ENCODE measurements around the gene CASD1.
A peak's percentile ranks its signal among the peaks of the same experiment; 100 is the strongest.

CASD1 gene

DNA sequence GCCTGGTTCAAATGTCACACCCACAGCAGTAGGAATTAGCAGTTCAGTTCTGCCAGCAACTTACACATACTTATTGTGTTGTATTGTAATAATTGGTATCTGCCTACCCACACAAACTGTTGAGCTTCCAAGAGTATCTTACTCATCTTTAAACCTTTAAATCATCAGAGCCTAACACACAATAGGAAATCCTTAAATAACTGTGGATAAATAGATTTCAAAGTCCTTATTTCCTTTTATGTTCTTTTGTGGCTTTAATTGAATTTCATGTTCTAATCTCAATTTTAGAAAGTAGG is 3.9 kb downstream of the CASD1 start:
- Histone ChIP-seq H3K4me3 (ENCODE audit: low read length) (peak overlapping the region; percentile 46), H3K9me2 (replicated peaks; ENCODE audit: control insufficient read depth, low read length) (no peaks in the 10 kb centered on the region), H3K27ac (ENCODE audit: low read depth, low read length) (no peak overlapping the region), H3K36me3 (ENCODE audit: control insufficient read depth, low read length) (peaks cover 42% of the 10 kb centered on the region), H3K9me3 (ENCODE audit: control insufficient read depth, insufficient read depth, low read length) (no peaks in the 10 kb centered on the region), H3K4me1 (ENCODE audit: control insufficient read depth, low read length) (peaks cover 61% of the 10 kb centered on the region), H3K27me3 (ENCODE audit: control insufficient read depth, low read length) (no peaks in the 10 kb centered on the region), H4K20me1 (ENCODE audit: control insufficient read depth, insufficient read depth, low read depth, low read length) (no peaks in the 10 kb centered on the region), H3K4me2 (ENCODE audit: low read length) (peak overlapping the region; percentile 99), H3K79me2 (ENCODE audit: control insufficient read depth, low read length) (peaks cover 87% of the 10 kb centered on the region), H3F3A (ENCODE audit: control insufficient read depth, insufficient read depth) (peaks cover 7% of the 10 kb centered on the region; the same call in 1 of the 2 replicates)
- TF ChIP-seq EZH2phosphoT487 (IDR thresholded peaks at IDR 0.05; ENCODE audit: borderline replicate concordance, low read length) = no peak

DNA sequence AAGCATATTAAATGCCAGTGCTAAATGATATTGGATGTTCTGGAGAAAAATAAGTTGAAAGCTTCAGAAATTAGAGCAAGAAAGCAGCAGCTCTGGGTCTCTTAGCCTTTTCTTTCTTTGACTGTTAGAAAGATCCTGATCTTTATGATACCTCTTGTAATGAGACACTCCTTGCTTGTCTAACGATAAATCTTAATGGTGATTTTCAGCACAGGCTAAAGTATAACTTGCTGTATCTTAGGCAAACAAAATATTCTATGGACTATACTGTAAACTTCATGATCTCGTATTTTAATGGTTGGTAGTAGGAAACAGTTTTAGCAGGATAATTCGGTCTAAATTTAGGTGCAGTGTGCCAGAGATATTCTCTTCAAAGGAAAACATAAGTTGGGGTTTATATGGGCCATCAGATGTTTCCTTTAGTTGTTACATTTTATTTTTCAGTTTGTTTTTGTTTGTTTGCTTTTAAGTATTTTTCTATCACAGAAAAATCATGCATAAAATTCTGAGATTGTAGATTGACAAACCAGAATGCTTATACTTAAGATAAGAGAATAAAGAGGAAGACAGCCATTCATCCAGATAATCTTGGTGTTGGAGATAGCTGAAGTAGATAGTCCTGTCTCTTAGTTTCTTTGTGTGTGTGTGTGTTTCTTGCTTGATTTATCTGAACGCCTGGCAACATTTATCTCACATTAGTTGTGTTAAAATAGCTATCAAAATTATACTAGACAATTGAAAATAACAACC is 4.7 kb downstream of the CASD1 start:
- Histone ChIP-seq H3K27me3 (ENCODE audit: control insufficient read depth, low read length) (no peaks in the 10 kb centered on the region), H3K27ac (ENCODE audit: low read depth, low read length) (peak overlapping the region; percentile 1; the same call in 1 of the 2 replicates), H3K4me1 (ENCODE audit: control insufficient read depth, low read length) (peaks cover 55% of the 10 kb centered on the region), H3F3A (ENCODE audit: control insufficient read depth, insufficient read depth) (peaks cover 7% of the 10 kb centered on the region; the same call in 1 of the 2 replicates), H3K4me3 (ENCODE audit: low read length) (peak overlapping the region; percentile 50), H3K79me2 (ENCODE audit: control insufficient read depth, low read length) (peaks cover 81% of the 10 kb centered on the region), H4K20me1 (ENCODE audit: control insufficient read depth, insufficient read depth, low read depth, low read length) (no peaks in the 10 kb centered on the region), H3K4me2 (ENCODE audit: low read length) (peak overlapping the region; percentile 58), H3K9me2 (replicated peaks; ENCODE audit: control insufficient read depth, low read length) (no peaks in the 10 kb centered on the region), H3K36me3 (ENCODE audit: control insufficient read depth, low read length) (peaks cover 42% of the 10 kb centered on the region), H3K9me3 (ENCODE audit: control insufficient read depth, insufficient read depth, low read length) (no peaks in the 10 kb centered on the region)
- no peak for TF ChIP-seq EZH2phosphoT487 (IDR thresholded peaks at IDR 0.05; ENCODE audit: borderline replicate concordance, low read length)
- TF ChIP-seq, protein P1, sequence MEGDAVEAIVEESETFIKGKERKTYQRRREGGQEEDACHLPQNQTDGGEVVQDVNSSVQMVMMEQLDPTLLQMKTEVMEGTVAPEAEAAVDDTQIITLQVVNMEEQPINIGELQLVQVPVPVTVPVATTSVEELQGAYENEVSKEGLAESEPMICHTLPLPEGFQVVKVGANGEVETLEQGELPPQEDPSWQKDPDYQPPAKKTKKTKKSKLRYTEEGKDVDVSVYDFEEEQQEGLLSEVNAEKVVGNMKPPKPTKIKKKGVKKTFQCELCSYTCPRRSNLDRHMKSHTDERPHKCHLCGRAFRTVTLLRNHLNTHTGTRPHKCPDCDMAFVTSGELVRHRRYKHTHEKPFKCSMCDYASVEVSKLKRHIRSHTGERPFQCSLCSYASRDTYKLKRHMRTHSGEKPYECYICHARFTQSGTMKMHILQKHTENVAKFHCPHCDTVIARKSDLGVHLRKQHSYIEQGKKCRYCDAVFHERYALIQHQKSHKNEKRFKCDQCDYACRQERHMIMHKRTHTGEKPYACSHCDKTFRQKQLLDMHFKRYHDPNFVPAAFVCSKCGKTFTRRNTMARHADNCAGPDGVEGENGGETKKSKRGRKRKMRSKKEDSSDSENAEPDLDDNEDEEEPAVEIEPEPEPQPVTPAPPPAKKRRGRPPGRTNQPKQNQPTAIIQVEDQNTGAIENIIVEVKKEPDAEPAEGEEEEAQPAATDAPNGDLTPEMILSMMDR (IDR thresholded peaks at IDR 0.05; ENCODE audit: low read depth, low read length, poor library complexity, severe bottlenecking) = no peak

GRCh38 chr7:94514917-94515316 is 5.3 kb downstream of the CASD1 start:
- Histone ChIP-seq H3K79me2 (ENCODE audit: control insufficient read depth, low read length) (peaks cover 78% of the 10 kb centered on the region), H3K27me3 (ENCODE audit: control insufficient read depth, low read length) (no peaks in the 10 kb centered on the region), H3K4me1 (ENCODE audit: control insufficient read depth, low read length) (peaks cover 54% of the 10 kb centered on the region), H3K9me3 (ENCODE audit: control insufficient read depth, insufficient read depth, low read length) (no peaks in the 10 kb centered on the region), H4K20me1 (ENCODE audit: control insufficient read depth, insufficient read depth, low read depth, low read length) (no peaks in the 10 kb centered on the region), H3K36me3 (ENCODE audit: control insufficient read depth, low read length) (peaks cover 45% of the 10 kb centered on the region), H3K9me2 (replicated peaks; ENCODE audit: control insufficient read depth, low read length) (no peaks in the 10 kb centered on the region), H3K4me3 (ENCODE audit: low read length) (peak overlapping the region; percentile 50), H3K27ac (ENCODE audit: low read depth, low read length) (no peak overlapping the region), H3F3A (ENCODE audit: control insufficient read depth, insufficient read depth) (peaks cover 7% of the 10 kb centered on the region; the same call in 1 of the 2 replicates), H3K4me2 (ENCODE audit: low read length) (peak overlapping the region; percentile 58)
- TF ChIP-seq, protein P1 (IDR thresholded peaks at IDR 0.05; ENCODE audit: low read depth, low read length, poor library complexity, severe bottlenecking) = no peak
- TF ChIP-seq EZH2phosphoT487 (IDR thresholded peaks at IDR 0.05; ENCODE audit: borderline replicate concordance, low read length) = no peak

GRCh38 chr7:94525923-94526322 is 16.3 kb downstream of the CASD1 start:
- Histone ChIP-seq H3F3A (ENCODE audit: control insufficient read depth, insufficient read depth) (no peaks in the 10 kb centered on the region), H3K4me3 (ENCODE audit: low read length) (no peak overlapping the region), H3K27me3 (ENCODE audit: control insufficient read depth, low read length) (no peaks in the 10 kb centered on the region), H4K20me1 (ENCODE audit: control insufficient read depth, insufficient read depth, low read depth, low read length) (no peaks in the 10 kb centered on the region), H3K79me2 (ENCODE audit: control insufficient read depth, low read length) (no peaks in the 10 kb centered on the region), H3K36me3 (ENCODE audit: control insufficient read depth, low read length) (peaks cover 58% of the 10 kb centered on the region), H3K27ac (ENCODE audit: low read depth, low read length) (no peak overlapping the region), H3K4me1 (ENCODE audit: control insufficient read depth, low read length) (peaks cover 15% of the 10 kb centered on the region), H3K9me2 (replicated peaks; ENCODE audit: control insufficient read depth, low read length) (no peaks in the 10 kb centered on the region), H3K4me2 (ENCODE audit: low read length) (no peak overlapping the region), H3K9me3 (ENCODE audit: control insufficient read depth, insufficient read depth, low read length) (no peaks in the 10 kb centered on the region)
- no peak for TF ChIP-seq EZH2phosphoT487 (IDR thresholded peaks at IDR 0.05; ENCODE audit: borderline replicate concordance, low read length)
- TF ChIP-seq, protein P1 (IDR thresholded peaks at IDR 0.05; ENCODE audit: low read depth, low read length, poor library complexity, severe bottlenecking) = no peak
